ENCODE measurements around the gene PRSS21. TPM values are rescaled to one million over a fixed set of nuclear protein-coding genes. Genes with fewer than 3 reads are reported as not detected.

The PRSS21 gene
- total and polyA plus RNA-seq, 10 of the 15 experiments (the other 5 are each of a cell fraction or from before 2014, with no cell fraction given), result 5.3 to 73.4 (median 40.1) TPM; not detected in 1

GRCh38 chr16:2833776-2834175 is 16.7 kb downstream of the PRSS21 start:
- DNase-seq (ENCODE audit: low read depth, low spot score) (no peak), FAIRE-seq (no peak), ATAC-seq (no peak)
- Histone ChIP-seq H3K9ac (ENCODE audit: control insufficient read depth, insufficient read depth, low read length) (no peak overlapping the region), H3K79me2 (ENCODE audit: control insufficient read depth, insufficient read depth, low read length) (no peaks in the 10 kb centered on the region), H3K4me1 (ENCODE audit: control insufficient read depth, insufficient read depth, low read length) (peaks cover 4% of the 10 kb centered on the region; the same call in 1 of the 2 replicates), H3K4me2 (ENCODE audit: control insufficient read depth, insufficient read depth) (no peak overlapping the region), H2AFZ (ENCODE audit: control insufficient read depth, low read depth, low read length) (no peak overlapping the region), H3K36me3 (ENCODE audit: control insufficient read depth in 2 of 2, insufficient read depth in 2 of 2, low read length in 1 of 2) (no peaks in the 10 kb centered on the region), H3K4me3 (no peak overlapping the region), H3K27ac (ENCODE audit: control insufficient read depth, insufficient read depth) (no peak overlapping the region), H3K27me3 (replicated peaks in 1 of 2; ENCODE audit: control insufficient read depth in 2 of 2, insufficient read depth in 2 of 2, low read length in 1 of 2) (no peaks in the 10 kb centered on the region), H4K20me1 (ENCODE audit: control insufficient read depth, insufficient read depth) (no peaks in the 10 kb centered on the region), H3K9me3 (replicated peaks; ENCODE audit: control insufficient read depth, insufficient read depth, low read length) (no peaks in the 10 kb centered on the region)
- 34% methylated on average over 7 of the region's 7 CpGs for WGBS (ENCODE audit: insufficient coverage, insufficient replicate concordance, low lambda C conversion rate, missing lambda C conversion rate)
- TF ChIP-seq ZNF622 (IDR thresholded peaks at IDR 0.05) (no peak), CBX5 (IDR thresholded peaks at IDR 0.05; ENCODE audit: low read depth) (no peak), ATF2 (IDR thresholded peaks at IDR 0.05; ENCODE audit: low read length) (no peak), HDGF (IDR thresholded peaks at IDR 0.05) (no peak), KDM1A (IDR thresholded peaks at IDR 0.05; ENCODE audit: borderline replicate concordance) (no peak), NRF1 (conservative IDR thresholded peaks at IDR 0.05; ENCODE audit: low read depth, low read length) (no peak), RAD21 (IDR thresholded peaks at IDR 0.05; ENCODE audit: insufficient read depth, low read depth, low read length) (no peak), SUZ12 (IDR thresholded peaks at IDR 0.05; ENCODE audit: unreplicated experiment) (no peak), MAX (IDR thresholded peaks at IDR 0.05; ENCODE audit: low read depth, low read length) (no peak), CEBPZ (IDR thresholded peaks at IDR 0.05; ENCODE audit: low read depth, low read length) (no peak), E4F1 (IDR thresholded peaks at IDR 0.05; ENCODE audit: borderline replicate concordance, partially characterized antibody) (no peak), NR2C2 (IDR thresholded peaks at IDR 0.05; ENCODE audit: borderline replicate concordance, control insufficient read depth, insufficient read length, low read depth) (no peak), STAT3 (IDR thresholded peaks at IDR 0.05; ENCODE audit: low read depth, low read length) (no peak), GABPA (IDR thresholded peaks at IDR 0.05; ENCODE audit: low read depth) (no peak), ESRRA (IDR thresholded peaks at IDR 0.05; ENCODE audit: low read length) (no peak), USF1 (IDR thresholded peaks at IDR 0.05; ENCODE audit: borderline replicate concordance, extremely low read length, insufficient read depth, low read depth, low read length) (no peak), PAX8 (IDR thresholded peaks at IDR 0.05) (no peak), ZNF207 (IDR thresholded peaks at IDR 0.05; ENCODE audit: borderline replicate concordance) (no peak)
- POLR2A ChIA-PET, result no interaction called here
- intact Hi-C loops (cut with micrococcal nuclease; ENCODE audit: unreplicated experiment), result no loop called here
- in situ Hi-C loops (cut with MboI), result no loop called here
- BruUV-seq (replicated peaks), result no TSS peak
- CTCF ChIA-PET, result no interaction called here
- SMC1A ChIA-PET (ENCODE audit: uncharacterized antibody, unreplicated experiment), result no interaction called here
- RAD21 ChIA-PET (ENCODE audit: unreplicated experiment), result no interaction called here

All from GM12878 (cell line).